H1 (cell line): ENCODE measurements around the gene TPP2.

Experiments used
- ATF3 ChIP-seq: IDR thresholded peaks from 2 replicates; pipeline ENCODE4 v1.6.1; 2011; ENCODE audit warnings: low read depth, mild to moderate bottlenecking, low read length; ENCODE audit not compliant: insufficient read depth
- CTCF ChIP-seq, 3 experiments: IDR thresholded peaks; 1 replicate in 2 of 3; 2 replicates in 1 of 3; pipeline versions ENCODE4 v1.5.1 to v1.6.1; 2011; ENCODE audit warnings: low read length in 3 of 3, mild to moderate bottlenecking in 3 of 3, inconsistent platforms in 2 of 3, low read depth in 1 of 3, moderate library complexity in 1 of 3; ENCODE audit not compliant: insufficient read depth in 1 of 3; ENCODE audit errors: control extremely low read depth in 1 of 3
- EZH2 ChIP-seq: fragments of 200-600 bp; sonication (generic); IDR thresholded peaks from 2 replicates; pipeline ENCODE4 v1.7.1; 2012; ENCODE audit warnings: low read depth, mild to moderate bottlenecking, moderate library complexity, low read length, inconsistent platforms; ENCODE audit not compliant: severe bottlenecking
- POLR2AphosphoS5 ChIP-seq: IDR thresholded peaks from 2 replicates; pipeline ENCODE4 v1.6.1; 2011; ENCODE audit warnings: low read depth, low read length
- TAF1 ChIP-seq: IDR thresholded peaks from 2 replicates; pipeline ENCODE4 v1.6.1; 2011; ENCODE audit warnings: mild to moderate bottlenecking, low read depth, low read length

GRCh38 chr13:102667023-102667422, 70.2 kb downstream of the TPP2 start:
- TF ChIP-seq CTCF (IDR thresholded peaks at IDR 0.05; ENCODE audit: control extremely low read depth in 1 of 3, insufficient read depth in 1 of 3, low read depth in 1 of 3, low read length in 3 of 3) (no peak), EZH2 (no peak), TAF1 (no peak), POLR2AphosphoS5 (no peak), ATF3 (no peak)
